ENCODE data around the gene EME2. TPM values are rescaled to one million over a fixed set of nuclear protein-coding genes. Genes with fewer than 3 reads are reported as not detected.

EME2 gene
- total and polyA plus RNA-seq, 10 donors, result 5.1 to 41.3 (median 27.4) TPM

- no peak for TF ChIP-seq CTCF (IDR thresholded peaks at IDR 0.05 in 8 of 11, conservative IDR thresholded peaks at IDR 0.05 in 3 of 11)
- TF ChIP-seq POLR2A (IDR thresholded peaks at IDR 0.05), result no peak
- no peak for TF ChIP-seq POLR2AphosphoS5 (IDR thresholded peaks at IDR 0.05)
- Histone ChIP-seq H3K27ac (no peak overlapping the region), H3K27me3 (replicated peaks in 1 of 7) (no peaks in the 10 kb centered on the region), H3K4me3 (no peak overlapping the region), H3K9me3 (no peaks in the 10 kb centered on the region), H3K4me1 (peaks cover 18 to 60% (median 44%) of the 10 kb centered on the region in 6 donors), H3K36me3 (peaks cover 0 to 66% (median 41%) of the 10 kb centered on the region in 6 donors)
- peak; percentile 71 for DNase-seq
- intact Hi-C loops (cut with DNase I; ENCODE audit: low total_unique reads), result no loop called here
- 92 to 97% (median 94%) methylated on average over 22 to 26 of the region's 26 CpGs for WGBS, 5 donors
Observed at GRCh38 chr16:1784977-1785845, 12.6 kb downstream of the EME2 start.

- Histone ChIP-seq H3K4me1 (peaks cover 14 to 54% (median 38%) of the 10 kb centered on the region in 6 donors), H3K4me3 (no peak overlapping the region), H3K27ac (no peak overlapping the region), H3K27me3 (replicated peaks in 1 of 7) (no peaks in the 10 kb centered on the region), H3K9me3 (no peaks in the 10 kb centered on the region), H3K36me3 (peaks cover 0 to 66% (median 43%) of the 10 kb centered on the region in 6 donors)
- WGBS, 5 donors, result 89 to 96% (median 91%) methylated on average over 5 to 14 of the region's 14 CpGs
- intact Hi-C loops (cut with DNase I; ENCODE audit: low total_unique reads), result no loop called here
- peak; percentile 67 for DNase-seq
- TF ChIP-seq POLR2A (IDR thresholded peaks at IDR 0.05) (no peak), CTCF (IDR thresholded peaks at IDR 0.05 in 8 of 11, conservative IDR thresholded peaks at IDR 0.05 in 3 of 11) (no peak), POLR2AphosphoS5 (IDR thresholded peaks at IDR 0.05) (no peak)
Observed at GRCh38 chr16:1785846-1786170, 13.2 kb downstream of the EME2 start.

GRCh38 chr16:1786242-1787055 is 13.8 kb downstream of the EME2 start:
- TF ChIP-seq CTCF (IDR thresholded peaks at IDR 0.05 in 8 of 11, conservative IDR thresholded peaks at IDR 0.05 in 3 of 11) (no peak), POLR2AphosphoS5 (IDR thresholded peaks at IDR 0.05) (no peak), POLR2A (IDR thresholded peaks at IDR 0.05) (no peak)
- intact Hi-C loops (cut with DNase I; ENCODE audit: low total_unique reads), result no loop called here
- DNase-seq, result peak; percentile 78

GRCh38 chr16:1787056-1787321 is 14.4 kb downstream of the EME2 start:
- Histone ChIP-seq H3K4me1 (peaks cover 7 to 43% (median 26%) of the 10 kb centered on the region in 6 donors), H3K4me3 (no peak overlapping the region), H3K27ac (no peak overlapping the region), H3K27me3 (replicated peaks in 1 of 7) (no peaks in the 10 kb centered on the region), H3K36me3 (peaks cover 0 to 74% (median 52%) of the 10 kb centered on the region in 6 donors), H3K9me3 (no peaks in the 10 kb centered on the region)
- no peak for TF ChIP-seq CTCF (IDR thresholded peaks at IDR 0.05 in 8 of 11, conservative IDR thresholded peaks at IDR 0.05 in 3 of 11)
- TF ChIP-seq POLR2AphosphoS5 (IDR thresholded peaks at IDR 0.05), result no peak
- no peak for TF ChIP-seq POLR2A (IDR thresholded peaks at IDR 0.05)
- no peak for DNase-seq
- 84 to 96% (median 90%) methylated on average over 3 to 6 of the region's 6 CpGs for WGBS, 5 donors
- intact Hi-C loops (cut with DNase I; ENCODE audit: low total_unique reads), result no loop called here

More at GRCh38 chr16:1786242-1787055, 13.8 kb downstream of the EME2 start:
- Histone ChIP-seq H3K4me1 (peaks cover 8 to 48% (median 31%) of the 10 kb centered on the region in 6 donors), H3K27ac (no peak overlapping the region), H3K9me3 (no peaks in the 10 kb centered on the region), H3K4me3 (no peak overlapping the region), H3K27me3 (replicated peaks in 1 of 7) (no peaks in the 10 kb centered on the region), H3K36me3 (peaks cover 0 to 68% (median 47%) of the 10 kb centered on the region in 6 donors)
- WGBS, 5 donors, result 88 to 93% (median 92%) methylated on average over 31 to 51 of the region's 51 CpGs

Measured in spleen (tissue), 11 donors.